GM18858 (cell line): ENCODE measurements around the gene PRRT4.

Experiments
- ATAC-seq: cut with Tn5 transposase; IDR thresholded peaks from one replicate; pipeline ENCODE4 v1.9.1; 2021; ENCODE audit not compliant: unreplicated experiment

PRRT4 gene

GRCh38 chr7:128378637-128379036, 17.1 kb upstream of the PRRT4 start:
- no peak for ATAC-seq

GRCh38 chr7:128376077-128376476, 14.6 kb upstream of the PRRT4 start:
- no peak for ATAC-seq

GRCh38 chr7:128374041-128374440, 12.6 kb upstream of the PRRT4 start:
- no peak for ATAC-seq

GRCh38 chr7:128373606-128374005, 12.1 kb upstream of the PRRT4 start:
- ATAC-seq: no peak

GRCh38 chr7:128370491-128370890, 9.0 kb upstream of the PRRT4 start:
- ATAC-seq: no peak

- ATAC-seq: no peak
Observed at GRCh38 chr7:128366986-128367385, 5.5 kb upstream of the PRRT4 start.

- ATAC-seq: no peak
Observed at GRCh38 chr7:128366300-128366699, 4.8 kb upstream of the PRRT4 start.

- no peak for ATAC-seq
Observed at GRCh38 chr7:128365432-128365831, 3.9 kb upstream of the PRRT4 start.

- ATAC-seq: no peak
Observed at GRCh38 chr7:128364166-128364870, 2.8 kb upstream of the PRRT4 start.

GRCh38 chr7:128363261-128363721, 1.8 kb upstream of the PRRT4 start:
- no peak for ATAC-seq

GRCh38 chr7:128362670-128363069, 1.2 kb upstream of the PRRT4 start:
- no peak for ATAC-seq

GRCh38 chr7:128360359-128360678, 1.2 kb downstream of the PRRT4 start:
- ATAC-seq: no peak

- ATAC-seq: no peak
Observed at GRCh38 chr7:128359939-128360338, 1.6 kb downstream of the PRRT4 start.

- ATAC-seq: no peak
Observed at GRCh38 chr7:128359336-128359735, 2.2 kb downstream of the PRRT4 start.

GRCh38 chr7:128358233-128358632, 3.3 kb downstream of the PRRT4 start:
- ATAC-seq: no peak

GRCh38 chr7:128357217-128357613, 4.3 kb downstream of the PRRT4 start:
- ATAC-seq: no peak

- ATAC-seq: no peak
Observed at GRCh38 chr7:128356546-128357216, 4.8 kb downstream of the PRRT4 start.

GRCh38 chr7:128353610-128354009, 7.9 kb downstream of the PRRT4 start:
- no peak for ATAC-seq

GRCh38 chr7:128353189-128353588, 8.3 kb downstream of the PRRT4 start:
- no peak for ATAC-seq

- ATAC-seq: no peak
Observed at GRCh38 chr7:128352636-128353035, 8.9 kb downstream of the PRRT4 start.

- ATAC-seq: no peak
Observed at GRCh38 chr7:128352153-128352537, 9.3 kb downstream of the PRRT4 start.

- ATAC-seq: no peak
Observed at GRCh38 chr7:128351296-128352152, 10.0 kb downstream of the PRRT4 start.
